ENCODE measurements around the gene ZNF592. TPM values are rescaled to one million over a fixed set of nuclear protein-coding genes. Genes with fewer than 3 reads are reported as not detected.
"Not testable (repeated sequence)": the region's sequence is repeated elsewhere in the genome, so short reads cannot be mapped to it uniquely, and the experiment has no call there.

The ZNF592 gene
- total RNA-seq, 1 donor from 2014 or later = 42.3 TPM

- DNase-seq = no peak
- no peak overlapping the region for H3K27ac Mint-ChIP-seq (ENCODE audit: unreplicated experiment)
- H3K27me3 Mint-ChIP-seq (ENCODE audit: unreplicated experiment) = no peaks in the 10 kb centered on the region
- no peaks in the 10 kb centered on the region for H3K36me3 Mint-ChIP-seq (ENCODE audit: unreplicated experiment)
- TF ChIP-seq, protein P1, sequence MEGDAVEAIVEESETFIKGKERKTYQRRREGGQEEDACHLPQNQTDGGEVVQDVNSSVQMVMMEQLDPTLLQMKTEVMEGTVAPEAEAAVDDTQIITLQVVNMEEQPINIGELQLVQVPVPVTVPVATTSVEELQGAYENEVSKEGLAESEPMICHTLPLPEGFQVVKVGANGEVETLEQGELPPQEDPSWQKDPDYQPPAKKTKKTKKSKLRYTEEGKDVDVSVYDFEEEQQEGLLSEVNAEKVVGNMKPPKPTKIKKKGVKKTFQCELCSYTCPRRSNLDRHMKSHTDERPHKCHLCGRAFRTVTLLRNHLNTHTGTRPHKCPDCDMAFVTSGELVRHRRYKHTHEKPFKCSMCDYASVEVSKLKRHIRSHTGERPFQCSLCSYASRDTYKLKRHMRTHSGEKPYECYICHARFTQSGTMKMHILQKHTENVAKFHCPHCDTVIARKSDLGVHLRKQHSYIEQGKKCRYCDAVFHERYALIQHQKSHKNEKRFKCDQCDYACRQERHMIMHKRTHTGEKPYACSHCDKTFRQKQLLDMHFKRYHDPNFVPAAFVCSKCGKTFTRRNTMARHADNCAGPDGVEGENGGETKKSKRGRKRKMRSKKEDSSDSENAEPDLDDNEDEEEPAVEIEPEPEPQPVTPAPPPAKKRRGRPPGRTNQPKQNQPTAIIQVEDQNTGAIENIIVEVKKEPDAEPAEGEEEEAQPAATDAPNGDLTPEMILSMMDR (IDR thresholded peaks at IDR 0.05; ENCODE audit: partially characterized antibody, unreplicated experiment) = no peak
- no peaks in the 10 kb centered on the region for H3K9me3 Mint-ChIP-seq (ENCODE audit: unreplicated experiment)
- H3K4me3 Mint-ChIP-seq (ENCODE audit: unreplicated experiment) = no peak overlapping the region
- H3K4me1 Mint-ChIP-seq (ENCODE audit: low read depth, unreplicated experiment) = no peaks in the 10 kb centered on the region
Observed at GRCh38 chr15:84722628-84723027, 25.8 kb upstream of the ZNF592 start.

DNA sequence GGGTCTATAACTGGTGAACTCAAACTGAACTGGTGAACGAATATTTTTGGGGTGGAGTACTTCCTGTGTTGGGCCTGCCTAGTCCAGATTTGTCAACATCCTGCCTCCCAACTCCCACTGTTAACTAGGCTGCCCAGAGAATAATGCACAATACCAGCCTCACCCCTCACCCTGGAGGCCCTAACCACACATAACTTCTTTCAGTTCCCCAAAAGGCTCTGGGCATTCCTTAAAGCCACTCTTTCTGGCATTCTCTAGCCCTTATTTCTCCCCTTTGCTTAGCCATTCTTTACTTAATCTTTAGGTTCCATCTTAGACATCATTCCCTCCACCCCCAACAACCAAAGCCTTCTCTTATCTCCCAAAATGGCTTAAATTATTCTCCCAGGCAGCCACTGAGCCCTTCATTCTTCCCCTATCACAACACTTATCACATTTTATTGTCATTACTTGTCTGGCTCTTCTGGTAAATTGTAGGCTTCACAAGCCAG is 23.3 kb upstream of the ZNF592 start:
- Mint-ChIP-seq H3K4me1 (ENCODE audit: low read depth, unreplicated experiment) (no peaks in the 10 kb centered on the region), H3K4me3 (ENCODE audit: unreplicated experiment) (no peak overlapping the region), H3K27ac (ENCODE audit: unreplicated experiment) (no peak overlapping the region), H3K36me3 (ENCODE audit: unreplicated experiment) (no peaks in the 10 kb centered on the region), H3K27me3 (ENCODE audit: unreplicated experiment) (peaks cover 2% of the 10 kb centered on the region), H3K9me3 (ENCODE audit: unreplicated experiment) (no peaks in the 10 kb centered on the region)
- DNase-seq = no peak
- TF ChIP-seq, protein P1 (IDR thresholded peaks at IDR 0.05; ENCODE audit: partially characterized antibody, unreplicated experiment) = no peak

GRCh38 chr15:84727429-84727828 is 21.0 kb upstream of the ZNF592 start:
- no peak overlapping the region for H3K4me3 Mint-ChIP-seq (ENCODE audit: unreplicated experiment)
- no peaks in the 10 kb centered on the region for H3K4me1 Mint-ChIP-seq (ENCODE audit: low read depth, unreplicated experiment)
- TF ChIP-seq, protein P1 (IDR thresholded peaks at IDR 0.05; ENCODE audit: partially characterized antibody, unreplicated experiment) = no peak
- DNase-seq = no peak
- no peak overlapping the region for H3K27ac Mint-ChIP-seq (ENCODE audit: unreplicated experiment)
- H3K36me3 Mint-ChIP-seq (ENCODE audit: unreplicated experiment) = no peaks in the 10 kb centered on the region
- H3K27me3 Mint-ChIP-seq (ENCODE audit: unreplicated experiment) = peaks cover 2% of the 10 kb centered on the region
- H3K9me3 Mint-ChIP-seq (ENCODE audit: unreplicated experiment) = no peaks in the 10 kb centered on the region

DNA sequence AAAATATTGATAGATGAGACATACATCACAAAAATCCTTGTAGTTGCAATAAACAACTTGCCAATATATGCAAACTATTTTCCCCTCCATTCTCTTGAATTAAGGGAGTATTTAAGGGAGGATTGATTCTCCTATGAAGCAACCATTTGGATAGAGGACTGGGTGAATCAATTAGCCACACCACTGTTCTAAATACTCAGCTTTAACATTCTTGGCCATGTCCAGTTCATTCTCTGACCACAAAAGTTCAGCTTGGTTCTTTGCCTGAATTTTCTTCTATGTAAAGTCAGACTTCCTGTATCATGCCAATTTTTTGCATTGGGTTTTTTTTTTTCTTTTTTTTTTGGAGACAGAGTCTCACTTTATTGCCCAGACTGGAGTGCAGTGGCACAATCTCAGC is 16.6 kb upstream of the ZNF592 start:
- H3K9me3 Mint-ChIP-seq (ENCODE audit: unreplicated experiment) = no peaks in the 10 kb centered on the region
- no peak for DNase-seq
- H3K4me1 Mint-ChIP-seq (ENCODE audit: low read depth, unreplicated experiment) = peaks cover 5% of the 10 kb centered on the region
- no peak overlapping the region for H3K27ac Mint-ChIP-seq (ENCODE audit: unreplicated experiment)
- H3K36me3 Mint-ChIP-seq (ENCODE audit: unreplicated experiment) = no peaks in the 10 kb centered on the region
- peaks cover 2% of the 10 kb centered on the region for H3K27me3 Mint-ChIP-seq (ENCODE audit: unreplicated experiment)
- TF ChIP-seq, protein P1 (IDR thresholded peaks at IDR 0.05; ENCODE audit: partially characterized antibody, unreplicated experiment) = no peak
- no peak overlapping the region for H3K4me3 Mint-ChIP-seq (ENCODE audit: unreplicated experiment)

GRCh38 chr15:84734794-84735479 is 13.5 kb upstream of the ZNF592 start:
- Mint-ChIP-seq H3K36me3 (ENCODE audit: unreplicated experiment) (no peaks in the 10 kb centered on the region), H3K27me3 (ENCODE audit: unreplicated experiment) (no peaks in the 10 kb centered on the region), H3K9me3 (ENCODE audit: unreplicated experiment) (no peaks in the 10 kb centered on the region), H3K27ac (ENCODE audit: unreplicated experiment) (no peak overlapping the region), H3K4me1 (ENCODE audit: low read depth, unreplicated experiment) (peaks cover 7% of the 10 kb centered on the region), H3K4me3 (ENCODE audit: unreplicated experiment) (no peak overlapping the region)
- TF ChIP-seq, protein P1 (IDR thresholded peaks at IDR 0.05; ENCODE audit: partially characterized antibody, unreplicated experiment) = no peak
- no peak for DNase-seq

DNA sequence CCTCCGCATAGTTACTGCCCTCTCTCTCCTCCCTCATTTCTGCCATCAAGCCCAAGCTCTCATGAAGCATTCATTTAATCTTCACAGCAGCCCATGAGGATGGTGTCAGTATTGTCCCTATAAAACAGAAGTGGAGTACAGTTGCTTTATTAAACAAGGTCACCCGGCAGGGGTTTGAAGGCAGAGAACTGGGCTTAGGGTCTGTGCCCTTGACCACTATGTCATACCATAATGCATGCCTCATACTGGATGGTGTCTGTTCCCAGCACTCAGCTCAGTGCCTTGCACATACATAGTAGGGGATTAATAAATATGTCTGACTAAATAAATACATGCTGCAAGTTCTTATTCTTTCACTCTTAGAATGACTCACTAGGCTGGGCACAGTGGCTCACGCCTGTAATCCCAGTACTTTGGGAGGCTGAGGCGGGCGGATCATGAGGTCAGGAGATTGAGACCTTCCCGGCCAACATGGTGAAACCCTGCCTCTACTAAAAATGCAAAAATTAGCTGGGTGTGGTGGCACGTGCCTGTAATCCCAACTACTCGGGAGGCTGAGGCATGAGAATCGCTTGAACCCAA is 12.8 kb upstream of the ZNF592 start:
- not testable (repeated sequence) for H3K36me3 Mint-ChIP-seq (ENCODE audit: unreplicated experiment); H3K4me3 Mint-ChIP-seq (ENCODE audit: unreplicated experiment); H3K4me1 Mint-ChIP-seq (ENCODE audit: low read depth, unreplicated experiment); H3K9me3 Mint-ChIP-seq (ENCODE audit: unreplicated experiment); H3K27ac Mint-ChIP-seq (ENCODE audit: unreplicated experiment); H3K27me3 Mint-ChIP-seq (ENCODE audit: unreplicated experiment); DNase-seq
